IMR-90 (cell line): ENCODE data around the gene GALNT9. TPM values are rescaled to one million over a fixed set of nuclear protein-coding genes. Genes with fewer than 3 reads are reported as not detected.

ENCODE experiments used
- ATAC-seq: fragments of 200-7000 bp; cut with Tn5 transposase; 2 replicates; pipeline ENCODE4 v1.9.1; 2020; ENCODE audit warnings: low read depth, mild to moderate bottlenecking, moderate library complexity
- BruUV-seq: library from RNA; stranded (reverse); fragments of 400-500 nt; replicated peaks from 2 replicates; lab custom pipeline; 2021; lab: Mats Ljungman, UMichigan
- CTCF ChIA-PET: fragments of 300-600 bp; formaldehyde crosslinking; extraction: SDS; loops from one replicate; lab custom pipeline; 2021; ENCODE audit warnings: antibody characterized with exemption; lab: Yijun Ruan, JAX
- POLR2A ChIA-PET: fragments of 300-600 bp; sonication (Branson Sonifier 250); formaldehyde crosslinking; loops from one replicate; lab custom pipeline; 2022; ENCODE audit warnings: antibody characterized with exemption; ENCODE audit not compliant: unreplicated experiment; lab: Charles Lee
- DNase-seq: peaks from one replicate; pipeline ENCODE4 v3.0.0; 2013
- H2AFZ ChIP-seq: replicated peaks from 2 replicates; pipeline ENCODE3; 2013; ENCODE audit warnings: low read length, mild to moderate bottlenecking; ENCODE audit not compliant: poor library complexity
- H2AK5ac ChIP-seq: 2 replicates; pipeline ENCODE4 v1.6.1; 2013; ENCODE audit warnings: low read depth, low read length, inconsistent platforms
- H2AK9ac ChIP-seq: replicated peaks from 2 replicates; pipeline ENCODE3; 2013; ENCODE audit warnings: mild to moderate bottlenecking, low read depth, low read length, moderate library complexity; ENCODE audit not compliant: poor library complexity
- H2BK120ac ChIP-seq: 2 replicates; pipeline ENCODE4 v1.6.1; 2013; ENCODE audit warnings: low read depth, low read length, inconsistent platforms
- H2BK15ac ChIP-seq: 3 replicates; pipeline ENCODE4 v1.6.1; 2013; ENCODE audit warnings: low read depth, low read length, inconsistent platforms
- H2BK20ac ChIP-seq: 2 replicates; pipeline ENCODE4 v1.6.1; 2013; ENCODE audit warnings: low read depth, mild to moderate bottlenecking, inconsistent platforms, low read length, moderate library complexity
- H2BK5ac ChIP-seq: 2 replicates; pipeline ENCODE4 v1.6.1; 2013; ENCODE audit warnings: mild to moderate bottlenecking, low read depth, low read length, inconsistent platforms; ENCODE audit not compliant: poor library complexity, severe bottlenecking
- H3K14ac ChIP-seq: replicated peaks from 2 replicates; pipeline ENCODE4 v1.6.1; 2013; ENCODE audit warnings: low read depth, low read length, inconsistent platforms
- H3K18ac ChIP-seq: 2 replicates; pipeline ENCODE4 v1.6.1; 2013; ENCODE audit warnings: low read depth, low read length, control low read depth
- H3K23ac ChIP-seq: 2 replicates; pipeline ENCODE4 v1.6.1; 2013; ENCODE audit warnings: low read depth, low read length, inconsistent platforms
- H3K27ac ChIP-seq: 2 replicates; pipeline ENCODE4 v1.5.1; 2013; ENCODE audit warnings: mild to moderate bottlenecking, control low read depth, low read length; ENCODE audit not compliant: insufficient read depth
- H3K27me3 ChIP-seq: 2 replicates; pipeline ENCODE4 v1.6.1; 2013; ENCODE audit warnings: low read length; ENCODE audit not compliant: control insufficient read depth, insufficient read depth
- H3K36me3 ChIP-seq: 2 replicates; pipeline ENCODE4 v1.6.1; 2013; ENCODE audit warnings: low read length, mixed read lengths; ENCODE audit not compliant: control insufficient read depth, insufficient read depth
- H3K4ac ChIP-seq: 2 replicates; pipeline ENCODE4 v1.6.1; 2013; ENCODE audit warnings: low read depth, low read length, inconsistent platforms
- H3K4me1 ChIP-seq: 2 replicates; pipeline ENCODE4 v1.6.1; 2013; ENCODE audit warnings: low read length, mixed read lengths; ENCODE audit not compliant: control insufficient read depth, insufficient read depth
- H3K4me2 ChIP-seq: 2 replicates; pipeline ENCODE4 v1.6.1; 2013; ENCODE audit warnings: low read depth, mild to moderate bottlenecking, control low read depth, low read length, moderate library complexity
- H3K4me3 ChIP-seq: 2 replicates; pipeline ENCODE4 v1.5.1; 2013; ENCODE audit warnings: low read depth, mild to moderate bottlenecking, control low read depth, low read length, moderate library complexity; ENCODE audit not compliant: insufficient read depth
- H3K56ac ChIP-seq: 2 replicates; pipeline ENCODE4 v1.6.1; 2013; ENCODE audit warnings: low read length, inconsistent platforms; ENCODE audit not compliant: insufficient read depth; ENCODE audit errors: extremely low read depth
- H3K79me1 ChIP-seq, 2 experiments: 2 replicates each; pipeline ENCODE4 v1.6.1; 2013; ENCODE audit warnings: low read length in 2 of 2, inconsistent platforms in 1 of 2, low read depth in 1 of 2
- H3K9ac ChIP-seq: 2 replicates; pipeline ENCODE4 v1.6.1; 2013; ENCODE audit warnings: low read depth, low read length, control low read depth
- H3K9me1 ChIP-seq: 2 replicates; pipeline ENCODE4 v1.6.1; 2013; ENCODE audit warnings: low read length, inconsistent platforms; ENCODE audit not compliant: insufficient read depth
- H3K9me3 ChIP-seq: 2 replicates; pipeline ENCODE4 v1.6.1; 2013; ENCODE audit warnings: low read length; ENCODE audit not compliant: control insufficient read depth, insufficient read depth
- H4K20me1 ChIP-seq: 2 replicates; pipeline ENCODE4 v1.6.1; 2013; ENCODE audit warnings: low read length, inconsistent platforms; ENCODE audit not compliant: insufficient read depth
- H4K5ac ChIP-seq: 2 replicates; pipeline ENCODE4 v1.6.1; 2013; ENCODE audit warnings: mild to moderate bottlenecking, low read depth, low read length, control low read depth
- H4K8ac ChIP-seq, 2 experiments: 2 replicates each; pipeline ENCODE4 v1.6.1; 2013; ENCODE audit warnings: low read depth in 2 of 2, low read length in 2 of 2, control low read depth in 1 of 2, inconsistent platforms in 1 of 2
- H4K91ac ChIP-seq: 2 replicates; pipeline ENCODE4 v1.6.1; 2013; ENCODE audit warnings: low read depth, low read length, inconsistent platforms; ENCODE audit not compliant: insufficient read depth
- CEBPB ChIP-seq: IDR thresholded peaks from 2 replicates; pipeline ENCODE4 v1.6.1; 2012; ENCODE audit warnings: low read depth, low read length, improper control_type of control experiment
- CHD1 ChIP-seq: IDR thresholded peaks from 2 replicates; pipeline ENCODE4 v1.6.1; 2012; ENCODE audit warnings: low read depth, low read length, improper control_type of control experiment
- CTCF ChIP-seq: conservative IDR thresholded peaks from 2 replicates; pipeline ENCODE4 v1.5.1; 2012; ENCODE audit warnings: mild to moderate bottlenecking, low read depth, low read length, improper control_type of control experiment
- ELK1 ChIP-seq: fragments of 150-350 bp; IDR thresholded peaks from 2 replicates; pipeline ENCODE4 v1.6.1; 2016; ENCODE audit warnings: low read depth, mild to moderate bottlenecking, low read length, moderate library complexity, borderline replicate concordance
- FOS ChIP-seq: fragments of 150-350 bp; IDR thresholded peaks from 2 replicates; pipeline ENCODE4 v1.6.1; 2016; ENCODE audit warnings: low read depth, low read length
- MAFK ChIP-seq: IDR thresholded peaks from 2 replicates; pipeline ENCODE4 v1.6.1; 2012; ENCODE audit warnings: low read depth, low read length, improper control_type of control experiment
- NFE2L2 ChIP-seq: fragments of 150-350 bp; IDR thresholded peaks from 2 replicates; pipeline ENCODE4 v1.6.1; 2016; ENCODE audit warnings: low read depth, mild to moderate bottlenecking, low read length
- POLR2A ChIP-seq: IDR thresholded peaks from 2 replicates; pipeline ENCODE4 v1.6.1; 2012; ENCODE audit warnings: mild to moderate bottlenecking, low read depth, low read length
- RAD21 ChIP-seq: IDR thresholded peaks from 2 replicates; pipeline ENCODE4 v1.6.1; 2012; ENCODE audit warnings: low read length, improper control_type of control experiment
- RCOR1 ChIP-seq: IDR thresholded peaks from 2 replicates; pipeline ENCODE4 v1.6.1; 2012; ENCODE audit warnings: mild to moderate bottlenecking, low read length, improper control_type of control experiment; ENCODE audit not compliant: insufficient replicate concordance
- RFX5 ChIP-seq: IDR thresholded peaks from 2 replicates; pipeline ENCODE4 v1.8.0; 2012; ENCODE audit warnings: low read depth, mild to moderate bottlenecking, low read length, moderate library complexity
- SMC3 ChIP-seq: fragments of 150-350 bp; IDR thresholded peaks from 2 replicates; pipeline ENCODE4 v1.6.1; 2016; ENCODE audit warnings: low read depth, mild to moderate bottlenecking, antibody characterized with exemption, low read length, moderate library complexity
- WGBS, 2 experiments: methylation state at CpG; one replicate each; pipeline versions ENCODE4 v1.1.5 to v1.1.7; 2013; ENCODE audit warnings: missing lambda C conversion rate in 2 of 2; ENCODE audit not compliant: insufficient read length in 1 of 2; ENCODE audit errors: extremely low coverage in 2 of 2; 5-methylcytosine and 5-hydroxymethylcytosine counted together
- dilution Hi-C: fragments of 300-500 bp; cut with HindIII; formaldehyde crosslinking; loops from one replicate; pipeline ENCODE4 v1.14.3; 2018; ENCODE audit warnings: low sequenced_read_pairs; ENCODE audit not compliant: unreplicated experiment
- in situ Hi-C: fragments of 300-500 bp; cut with MboI; formaldehyde crosslinking; loops from 3 replicates; pipeline ENCODE4 v1.14.3; 2019; ENCODE audit warnings: low sequenced_read_pairs, inconsistent platforms, mixed read lengths
- intact Hi-C: fragments of 100-400 bp; cut with micrococcal nuclease; formaldehyde crosslinking; loops from 2 replicates; pipeline ENCODE4 v1.10.0; 2022
- polyA plus RNA-seq, 3 experiments: library from polyadenylated mRNA; depleted of rRNA; stranded (reverse); fragments of >200 nt; gene quantifications; 2 replicates each; pipeline ENCODE4 v1.2.3, GENCODE V29; 2012; ENCODE audit warnings: low replicate concordance in 1 of 3
- total RNA-seq: library from RNA; depleted of rRNA; stranded (reverse); fragments of >200 nt; gene quantifications from 2 replicates; pipeline ENCODE4 v1.2.3, GENCODE V29; 2012

Gene GALNT9
- total and polyA plus RNA-seq, 2 of the 4 experiments (the other 2 are of a cell fraction), result under 0.01 to 0.12 TPM

GRCh38 chr12:132235116-132235820, 94.1 kb downstream of the GALNT9 start:
- Histone ChIP-seq H2BK5ac (no peak overlapping the region), H2AK9ac (no peak overlapping the region), H2AFZ (no peak overlapping the region), H3K14ac (no peak overlapping the region), H3K23ac (no peak overlapping the region), H4K91ac (no peak overlapping the region), H3K9me1 (no peaks in the 10 kb centered on the region), H3K4ac (no peak overlapping the region), H2BK120ac (no peak overlapping the region), H2BK15ac (no peak overlapping the region), H2BK20ac (no peak overlapping the region), H3K4me2 (no peak overlapping the region), H3K9me3 (no peaks in the 10 kb centered on the region), H4K8ac (no peak overlapping the region), H3K4me3 (no peak overlapping the region), H3K9ac (no peak overlapping the region), H3K18ac (no peak overlapping the region), H4K5ac (no peak overlapping the region), H3K56ac (no peak overlapping the region), H2AK5ac (no peak overlapping the region), H3K79me1 (no peaks in the 10 kb centered on the region), H4K20me1 (no peaks in the 10 kb centered on the region), H3K4me1 (no peaks in the 10 kb centered on the region), H3K27me3 (no peaks in the 10 kb centered on the region), H3K27ac (no peak overlapping the region), H3K36me3 (no peaks in the 10 kb centered on the region)
- in situ Hi-C loops, result no loop called here
- 64% methylated on average over 5 of the region's 25 CpGs; no CpG with 5 or more reads in 1 of the 2 experiments for WGBS, 2 experiments
- ChIA-PET CTCF (no interaction called here), POLR2A (no interaction called here)
- dilution Hi-C loops, result no loop called here
- TF ChIP-seq CHD1, result no peak
- TF ChIP-seq RFX5, result no peak
- TF ChIP-seq ELK1, result no peak
- TF ChIP-seq FOS, result no peak
- TF ChIP-seq CTCF, result no peak
- no peak for TF ChIP-seq RCOR1
- no peak for TF ChIP-seq MAFK
- no peak for TF ChIP-seq POLR2A
- TF ChIP-seq SMC3, result no peak
- TF ChIP-seq NFE2L2, result no peak
- TF ChIP-seq CEBPB, result no peak
- no peak for TF ChIP-seq RAD21
- ATAC-seq, result no peak
- DNase-seq, result no peak
- BruUV-seq, result no TSS peak
- intact Hi-C loops, result no loop called here
